CD14-positive monocyte (primary cell): ENCODE results near the gene BCAT1. TPM values are rescaled to one million over a fixed set of nuclear protein-coding genes. Genes with fewer than 3 reads are reported as not detected.
"Not testable (repeated sequence)": the region's sequence is repeated elsewhere in the genome, so short reads cannot be mapped to it uniquely, and the experiment has no call there.

Experiments
- DNase-seq, 3 donors: peaks; one replicate each; pipeline ENCODE4 v3.0.0-alpha.2; 2011 to 2022
- H2AFZ ChIP-seq: 2 replicates; pipeline ENCODE4 v1.6.0; 2012; ENCODE audit warnings: mild to moderate bottlenecking, low read depth, low read length, inconsistent platforms; ENCODE audit not compliant: insufficient read depth, poor library complexity, severe bottlenecking
- H3K27ac ChIP-seq, 2 donors: 1 replicate in 1 of 2; 2 replicates in 1 of 2; pipeline ENCODE4 v1.5.1; 2012 to 2013; ENCODE audit warnings: low read length in 2 of 2, control low read depth in 1 of 2, inconsistent platforms in 1 of 2, low read depth in 1 of 2, mild to moderate bottlenecking in 1 of 2
- H3K27me3 ChIP-seq, 2 donors: one replicate each; pipeline versions ENCODE4 v1.6.0 to v1.6.1; 2011 to 2013; ENCODE audit warnings: low read length in 2 of 2; ENCODE audit not compliant: control insufficient read depth in 2 of 2, insufficient read depth in 2 of 2
- H3K36me3 ChIP-seq, 2 donors: replicated peaks in 1 of 2; 1 replicate in 1 of 2; 2 replicates in 1 of 2; pipeline versions ENCODE4 v1.5.1 to v1.6.1; 2012 to 2013; ENCODE audit warnings: low read length in 2 of 2, control low read depth in 1 of 2, inconsistent platforms in 1 of 2, mild to moderate bottlenecking in 1 of 2; ENCODE audit not compliant: insufficient read depth in 2 of 2, control insufficient read depth in 1 of 2
- H3K4me1 ChIP-seq, 2 donors: 1 replicate in 1 of 2; 2 replicates in 1 of 2; pipeline versions ENCODE4 v1.5.1 to v1.6.1; 2012 to 2013; ENCODE audit warnings: low read length in 2 of 2, control low read depth in 1 of 2, inconsistent platforms in 1 of 2, mild to moderate bottlenecking in 1 of 2, moderate library complexity in 1 of 2; ENCODE audit not compliant: insufficient read depth in 2 of 2, control insufficient read depth in 1 of 2
- H3K4me2 ChIP-seq: replicated peaks from 2 replicates; pipeline ENCODE3; 2012; ENCODE audit warnings: low read length, moderate library complexity, mild to moderate bottlenecking; ENCODE audit not compliant: poor library complexity, severe bottlenecking; ENCODE audit errors: extremely low read depth
- H3K4me3 ChIP-seq, 3 experiments: fragments of 200-600 bp in 1 of 3; sonication (generic) in 1 of 3; replicated peaks in 1 of 3; 1 replicate in 2 of 3; 2 replicates in 1 of 3; pipeline ENCODE4 v1.5.1; 2011 to 2013; ENCODE audit warnings: low read length in 3 of 3, mild to moderate bottlenecking in 3 of 3, control low read depth in 2 of 3, low read depth in 2 of 3, inconsistent platforms in 1 of 3, moderate library complexity in 1 of 3
- H3K79me2 ChIP-seq: 2 replicates; pipeline ENCODE4 v1.6.0; 2012; ENCODE audit warnings: mild to moderate bottlenecking, control low read depth, inconsistent platforms, low read length, moderate library complexity; ENCODE audit not compliant: insufficient read depth
- H3K9ac ChIP-seq: 2 replicates; pipeline ENCODE4 v1.6.0; 2017; ENCODE audit warnings: low read length, mild to moderate bottlenecking; ENCODE audit not compliant: insufficient read depth, poor library complexity, severe bottlenecking
- H3K9me3 ChIP-seq, 2 donors: replicated peaks in 1 of 2; 1 replicate in 1 of 2; 2 replicates in 1 of 2; pipeline versions ENCODE4 v1.5.1 to v1.6.1; 2012 to 2013; ENCODE audit warnings: low read length in 2 of 2, control low read depth in 1 of 2; ENCODE audit not compliant: control insufficient read depth in 1 of 2, insufficient read depth in 1 of 2
- H4K20me1 ChIP-seq: 2 replicates; pipeline ENCODE4 v1.6.0; 2012; ENCODE audit warnings: mild to moderate bottlenecking, low read length, control low read depth, moderate library complexity; ENCODE audit not compliant: insufficient read depth
- H3K27ac Mint-ChIP-seq, 7 donors: one replicate each; pipeline ENCODE4 v1.8.0; 2020; ENCODE audit warnings: mild to moderate bottlenecking in 7 of 7, mixed read lengths in 7 of 7, moderate library complexity in 6 of 7, inconsistent platforms in 2 of 7
- H3K27me3 Mint-ChIP-seq, 3 donors: one replicate each; pipeline ENCODE4 v1.8.0; 2021 to 2022; ENCODE audit warnings: low read depth in 3 of 3, mild to moderate bottlenecking in 3 of 3, mixed read lengths in 3 of 3, moderate library complexity in 3 of 3, inconsistent platforms in 1 of 3
- H3K36me3 Mint-ChIP-seq, 2 donors: one replicate each; pipeline ENCODE4 v1.8.0; 2020; ENCODE audit warnings: mixed read lengths in 2 of 2, inconsistent platforms in 1 of 2, mild to moderate bottlenecking in 1 of 2
- H3K4me1 Mint-ChIP-seq: one replicate; pipeline ENCODE4 v1.8.0; 2020; ENCODE audit warnings: mild to moderate bottlenecking, mixed read lengths
- H3K4me3 Mint-ChIP-seq, 2 donors: one replicate each; pipeline ENCODE4 v1.8.0; 2020; ENCODE audit warnings: mild to moderate bottlenecking in 2 of 2, mixed read lengths in 2 of 2, moderate library complexity in 1 of 2
- H3K9me3 Mint-ChIP-seq, 7 donors: one replicate each; pipeline ENCODE4 v1.8.0; 2020 to 2022; ENCODE audit warnings: mixed read lengths in 7 of 7, mild to moderate bottlenecking in 6 of 7, moderate library complexity in 6 of 7, inconsistent platforms in 2 of 7
- CTCF ChIP-seq: fragments of 200-600 bp; IDR thresholded peaks from one replicate; pipeline ENCODE4 v1.8.0; 2022; ENCODE audit warnings: antibody characterized with exemption, mild to moderate bottlenecking
- WGBS: methylation state at CpG from one replicate; pipeline ENCODE4 v1.1.5; 2013; ENCODE audit warnings: missing lambda C conversion rate; ENCODE audit not compliant: insufficient coverage; 5-methylcytosine and 5-hydroxymethylcytosine counted together
- intact Hi-C, 2 donors: fragments of 100-400 bp; cut with micrococcal nuclease; formaldehyde crosslinking; loops; one replicate each; pipeline versions ENCODE4 v1.15.0 to v1.15.1; 2023
- polyA plus RNA-seq, 3 donors: library from polyadenylated mRNA; depleted of rRNA in 1 of 3; unstranded in 2 of 3; stranded (reverse) in 1 of 3; fragments of 300-500 nt in 2 of 3; fragments of >200 nt in 1 of 3; fragmentation: Illumina TruSeq in 2 of 3; gene quantifications; 1 replicate in 2 of 3; 2 replicates in 1 of 3; pipeline ENCODE4 v1.2.3, GENCODE V29; 2012 to 2021

Gene BCAT1
- polyA plus RNA-seq, 3 donors, result 3.5 to 16.9 (median 15.2) TPM

DNA sequence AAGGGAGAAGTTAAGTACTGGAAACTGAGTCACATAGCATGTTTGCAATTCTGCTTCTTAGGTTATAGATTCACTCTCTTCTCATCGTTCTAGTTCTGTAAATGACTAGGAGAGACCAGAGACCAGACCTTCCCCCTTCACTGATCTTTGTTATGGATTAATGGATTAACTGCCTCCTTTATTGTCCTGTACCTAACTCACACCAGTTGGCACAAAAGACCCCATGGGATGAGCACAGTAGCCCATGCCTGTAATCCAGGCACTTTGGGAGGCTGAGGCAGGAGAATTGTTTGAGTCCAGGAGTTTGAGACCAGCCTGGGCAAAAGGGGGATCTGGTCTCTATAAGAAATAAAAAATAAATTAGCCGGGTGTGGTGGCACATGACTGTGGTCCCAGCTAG lies 20.8 kb downstream of the BCAT1 start:
- Mint-ChIP-seq H3K4me1 (peaks cover 30% of the 10 kb centered on the region), H3K4me3 (no peak overlapping the region), H3K9me3 (peaks cover 0 to 1% (median 0%) of the 10 kb centered on the region in 7 donors), H3K36me3 (no peaks in the 10 kb centered on the region), H3K27ac (no peak overlapping the region), H3K27me3 (peaks cover 0 to 2% (median 1%) of the 10 kb centered on the region in 3 donors)
- H3K4me1 ChIP-seq, result peaks cover 13 to 27% of the 10 kb centered on the region in 2 donors
- no peak overlapping the region for H3K4me2 ChIP-seq
- WGBS, result 90% methylated on average over 1 of the region's 2 CpGs
- H2AFZ ChIP-seq, result no peak overlapping the region
- no peaks in the 10 kb centered on the region for H4K20me1 ChIP-seq
- TF ChIP-seq CTCF, result no peak
- no peak overlapping the region for H3K4me3 ChIP-seq
- H3K27me3 ChIP-seq, result no peaks in the 10 kb centered on the region
- H3K9me3 ChIP-seq, result no peaks in the 10 kb centered on the region
- H3K27ac ChIP-seq, result no peak overlapping the region
- H3K36me3 ChIP-seq, result no peaks in the 10 kb centered on the region
- intact Hi-C loops, result no loop called here
- H3K79me2 ChIP-seq, result no peaks in the 10 kb centered on the region
- no peak overlapping the region for H3K9ac ChIP-seq
- DNase-seq, result no peak

GRCh38 chr12:24926080-24926479 lies 22.8 kb downstream of the BCAT1 start:
- H3K27ac Mint-ChIP-seq, H3K4me3 Mint-ChIP-seq, H3K36me3 ChIP-seq, DNase-seq, H3K9me3 ChIP-seq, H3K9me3 Mint-ChIP-seq, H4K20me1 ChIP-seq, H3K27ac ChIP-seq, H3K27me3 Mint-ChIP-seq, H3K27me3 ChIP-seq, H3K36me3 Mint-ChIP-seq, H2AFZ ChIP-seq, H3K4me3 ChIP-seq, H3K79me2 ChIP-seq, H3K9ac ChIP-seq, H3K4me2 ChIP-seq, intact Hi-C loops: not testable (repeated sequence)
- H3K4me1 ChIP-seq, result peaks cover 15 to 24% of the 10 kb centered on the region in 2 donors
- peaks cover 34% of the 10 kb centered on the region for H3K4me1 Mint-ChIP-seq
- 98% methylated on average over 7 of the region's 24 CpGs for WGBS
